ENCODE results near the gene GLRX.
"Not testable (repeated sequence)": the region's sequence is repeated elsewhere in the genome, so short reads cannot be mapped to it uniquely, and the experiment has no call there.

The GLRX gene

DNA sequence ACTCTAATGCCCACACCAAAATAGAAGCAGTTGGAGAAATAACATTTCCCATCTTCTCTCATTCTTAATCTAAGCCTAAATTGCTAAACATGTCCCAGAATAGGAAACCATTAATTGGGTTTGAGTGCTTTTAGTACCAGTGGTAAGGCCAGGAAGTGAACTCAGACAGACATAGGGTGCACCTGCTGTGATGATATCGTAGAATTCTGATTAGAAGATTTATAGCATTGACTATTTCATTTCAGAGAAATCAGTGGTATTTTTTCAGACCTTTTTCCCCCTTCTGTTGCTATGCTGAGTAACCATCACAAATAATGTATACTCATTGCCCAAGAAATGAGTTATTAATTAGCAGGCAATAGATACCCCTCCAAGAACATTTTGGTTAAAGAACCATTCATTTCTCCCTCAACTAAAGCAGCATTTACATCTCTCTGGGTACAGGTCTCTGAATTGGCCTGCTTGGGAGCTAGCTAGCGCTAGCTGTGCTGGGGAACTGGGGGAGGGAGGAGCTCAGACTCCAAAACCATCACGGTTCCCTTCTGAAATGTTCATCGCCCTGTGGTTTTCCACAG, 7.3 kb downstream of the GLRX start:
- Mint-ChIP-seq H3K27me3 (ENCODE audit: low read depth) (no peaks in the 10 kb centered on the region), H3K4me1 (ENCODE audit: low read depth) (peaks cover 61% of the 10 kb centered on the region), H3K4me3 (no peak overlapping the region), H3K36me3 (ENCODE audit: low read depth) (peaks cover 55% of the 10 kb centered on the region), H3K27ac (no peak overlapping the region), H3K9me3 (no peaks in the 10 kb centered on the region)
- no peak for DNase-seq (ENCODE audit: low spot score)

DNA sequence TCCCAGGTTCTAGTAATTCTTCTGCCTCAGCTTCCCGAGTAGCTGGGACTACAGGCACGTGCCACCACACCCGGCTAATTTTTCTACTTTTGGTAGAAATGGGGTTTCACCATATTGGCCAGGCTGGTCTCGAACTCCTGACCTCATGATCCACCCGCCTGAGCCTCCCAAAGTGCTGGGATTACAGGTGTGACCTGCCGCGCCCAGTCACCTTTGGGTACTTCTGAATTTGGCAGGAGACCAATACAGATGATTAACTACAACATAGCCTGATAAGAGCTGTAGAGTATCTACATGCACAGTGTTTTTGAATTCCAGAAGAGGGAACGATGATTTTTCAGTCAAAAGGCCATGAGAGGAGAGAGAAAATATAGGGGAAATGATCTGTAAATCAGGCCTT, 9.5 kb downstream of the GLRX start:
- not testable (repeated sequence) for H3K27ac Mint-ChIP-seq; H3K4me3 Mint-ChIP-seq; H3K27me3 Mint-ChIP-seq (ENCODE audit: low read depth); DNase-seq (ENCODE audit: low spot score); H3K9me3 Mint-ChIP-seq
- Mint-ChIP-seq H3K36me3 (ENCODE audit: low read depth) (peaks cover 50% of the 10 kb centered on the region), H3K4me1 (ENCODE audit: low read depth) (peaks cover 69% of the 10 kb centered on the region)

DNA sequence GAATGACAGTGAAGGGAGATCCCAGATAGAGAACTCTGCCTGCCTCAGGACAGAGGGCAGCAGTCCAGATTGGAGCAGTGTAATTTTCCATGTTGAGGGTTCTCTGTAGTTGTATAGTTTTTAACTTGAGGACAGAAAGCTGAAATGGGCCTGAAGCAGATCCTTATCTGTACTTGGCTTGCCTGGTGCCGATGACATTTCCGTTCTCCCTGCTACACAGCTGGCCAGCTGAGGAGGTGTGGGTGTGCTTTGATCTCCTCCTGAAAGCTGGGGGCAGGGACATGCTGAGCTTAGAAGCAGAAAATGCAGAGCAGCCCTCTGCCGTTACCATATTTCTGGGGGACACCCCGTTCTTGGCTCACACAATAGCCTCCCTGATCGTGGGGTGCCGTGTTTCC, 10.5 kb downstream of the GLRX start:
- no peaks in the 10 kb centered on the region for H3K27me3 Mint-ChIP-seq (ENCODE audit: low read depth)

DNA sequence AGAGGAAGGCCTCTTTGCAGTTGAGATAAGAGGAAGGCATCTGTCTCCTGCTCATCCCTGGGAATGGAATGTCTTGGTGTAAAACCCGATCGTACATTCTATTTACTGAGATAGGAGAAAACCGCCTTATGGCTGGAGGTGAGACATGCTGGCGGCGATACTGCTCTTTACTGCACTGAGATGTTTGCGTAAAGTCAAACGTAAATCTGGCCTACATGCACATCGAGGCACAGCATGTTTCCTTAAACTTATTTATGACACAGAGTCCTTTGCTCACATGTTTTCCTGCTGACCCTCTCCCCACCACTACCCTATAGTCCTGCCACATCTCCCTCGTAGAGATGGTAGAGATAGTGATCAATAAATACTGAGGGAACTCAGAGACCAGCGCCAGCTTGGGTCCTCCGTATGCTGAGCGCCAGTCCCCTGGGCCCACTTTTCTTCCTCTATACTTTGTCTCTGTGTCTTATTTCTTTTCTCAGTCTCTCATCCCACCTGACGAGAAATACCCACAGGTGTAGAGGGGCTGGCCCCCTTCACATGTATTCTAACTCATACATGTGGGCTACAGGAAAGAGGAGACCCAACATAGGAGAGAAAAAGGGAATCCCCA, 11.0 kb downstream of the GLRX start:
- Mint-ChIP-seq H3K4me1 (ENCODE audit: low read depth) (peaks cover 67% of the 10 kb centered on the region), H3K36me3 (ENCODE audit: low read depth) (peaks cover 44% of the 10 kb centered on the region), H3K4me3 (peak overlapping the region; percentile 51), H3K27ac (peak overlapping the region; percentile 33)
- not testable (repeated sequence) for H3K27me3 Mint-ChIP-seq (ENCODE audit: low read depth); DNase-seq (ENCODE audit: low spot score); H3K9me3 Mint-ChIP-seq

More for the DNA sequence above, 10.5 kb downstream of the GLRX start:
- Mint-ChIP-seq H3K36me3 (ENCODE audit: low read depth) (peaks cover 46% of the 10 kb centered on the region), H3K9me3 (no peaks in the 10 kb centered on the region), H3K27ac (peak overlapping the region; percentile 33), H3K4me1 (ENCODE audit: low read depth) (peaks cover 67% of the 10 kb centered on the region), H3K4me3 (peak overlapping the region; percentile 51)
- DNase-seq (ENCODE audit: low spot score) = peak; percentile 28

DNA sequence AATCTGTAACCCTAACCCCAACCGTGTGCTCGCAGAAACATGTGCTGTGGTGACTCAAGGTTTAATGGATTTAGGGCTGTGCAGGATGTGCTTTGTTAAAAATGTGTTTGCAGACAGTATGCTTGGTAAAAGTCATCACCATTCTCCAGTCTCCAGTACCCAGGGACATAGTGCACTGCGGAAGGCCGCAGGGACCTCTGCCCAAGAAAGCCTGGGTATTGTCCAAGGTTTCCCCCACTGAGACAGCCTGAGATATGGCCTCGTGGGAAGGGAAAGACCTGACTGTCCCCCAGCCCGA, 11.5 kb downstream of the GLRX start:
- not testable (repeated sequence) for H3K27ac Mint-ChIP-seq; DNase-seq (ENCODE audit: low spot score); H3K27me3 Mint-ChIP-seq (ENCODE audit: low read depth); H3K9me3 Mint-ChIP-seq
- Mint-ChIP-seq H3K4me3 (peak overlapping the region; percentile 66), H3K36me3 (ENCODE audit: low read depth) (peaks cover 41% of the 10 kb centered on the region), H3K4me1 (ENCODE audit: low read depth) (peaks cover 63% of the 10 kb centered on the region)

DNA sequence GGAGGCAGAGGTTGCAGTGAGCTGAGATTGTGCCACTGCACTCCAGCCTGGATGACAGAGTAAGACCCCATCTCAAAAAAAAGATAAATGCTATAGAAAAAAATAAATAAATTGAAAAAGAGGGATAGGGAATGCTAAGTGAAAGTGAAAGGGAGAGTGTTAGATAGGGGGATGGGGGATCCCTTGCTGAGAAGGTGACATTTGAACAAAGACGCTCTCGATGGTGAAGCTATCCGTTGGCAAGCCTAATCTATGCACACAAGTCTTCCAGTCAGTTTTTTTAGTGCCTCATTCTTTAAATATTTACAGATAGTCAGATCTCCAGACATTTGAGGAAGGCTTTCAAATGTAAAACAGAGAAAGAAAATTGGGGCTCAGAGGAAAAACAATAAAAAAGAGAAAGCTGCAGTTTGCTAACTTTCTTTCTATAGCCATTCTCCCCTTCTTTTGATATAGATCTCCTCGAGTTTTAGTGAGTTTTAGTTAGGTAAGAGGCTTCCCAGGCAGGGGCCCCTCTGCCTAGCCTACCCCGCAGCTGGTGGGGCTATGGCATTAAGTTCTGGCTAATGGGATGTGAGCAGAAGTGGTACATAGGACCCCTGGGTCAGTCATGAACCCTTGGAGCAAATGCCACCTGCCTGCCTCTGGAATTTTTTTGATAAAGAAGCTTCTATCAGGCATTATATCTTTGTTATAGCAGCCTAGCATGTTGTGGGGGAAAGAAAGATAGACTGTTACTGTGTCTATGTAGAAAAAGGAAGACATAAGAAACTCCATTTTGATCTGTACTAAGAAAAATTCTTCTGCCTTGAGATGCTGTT, 12.0 kb downstream of the GLRX start:
- Mint-ChIP-seq H3K4me3 (peak overlapping the region; percentile 66), H3K4me1 (ENCODE audit: low read depth) (peaks cover 60% of the 10 kb centered on the region), H3K27ac (peak overlapping the region; percentile 68)

DNA sequence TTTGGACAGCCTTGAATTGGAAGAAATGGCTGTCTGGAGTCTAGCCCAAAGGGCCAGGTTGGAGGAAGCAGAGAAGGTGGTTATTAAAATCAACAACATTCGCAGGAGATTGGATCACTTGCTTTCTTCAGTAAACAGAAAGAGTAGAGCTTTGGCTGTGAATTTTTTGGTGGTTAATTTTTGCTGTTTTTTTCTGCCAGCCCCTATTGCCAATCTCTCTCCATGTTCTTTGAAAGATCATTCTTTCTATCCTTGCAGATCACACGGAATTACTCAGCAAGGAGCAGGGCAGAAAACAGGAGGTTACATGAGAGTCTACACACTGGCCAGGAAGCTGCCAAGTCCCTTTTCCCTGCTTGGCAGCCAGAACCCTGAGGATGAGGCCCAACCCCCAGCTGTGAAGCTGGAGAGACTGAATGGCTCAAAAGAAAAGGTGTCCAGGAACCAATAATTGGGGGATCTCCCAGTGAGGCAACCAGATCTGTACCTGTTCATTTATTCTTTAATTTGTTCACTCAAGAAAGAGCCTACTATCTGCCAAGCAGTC, 13.0 kb downstream of the GLRX start:
- DNase-seq (ENCODE audit: low spot score) = no peak
- H3K4me3 Mint-ChIP-seq = peak overlapping the region; percentile 66
- H3K27me3 Mint-ChIP-seq (ENCODE audit: low read depth) = no peaks in the 10 kb centered on the region
- H3K4me1 Mint-ChIP-seq (ENCODE audit: low read depth) = peaks cover 58% of the 10 kb centered on the region
- H3K27ac Mint-ChIP-seq = peak overlapping the region; percentile 74
- peaks cover 29% of the 10 kb centered on the region for H3K36me3 Mint-ChIP-seq (ENCODE audit: low read depth)
- H3K9me3 Mint-ChIP-seq = peaks cover 4% of the 10 kb centered on the region

More for the DNA sequence above, 12.0 kb downstream of the GLRX start:
- Mint-ChIP-seq H3K36me3 (ENCODE audit: low read depth) (peaks cover 35% of the 10 kb centered on the region), H3K9me3 (no peaks in the 10 kb centered on the region), H3K27me3 (ENCODE audit: low read depth) (no peaks in the 10 kb centered on the region)
- DNase-seq (ENCODE audit: low spot score) = no peak

DNA sequence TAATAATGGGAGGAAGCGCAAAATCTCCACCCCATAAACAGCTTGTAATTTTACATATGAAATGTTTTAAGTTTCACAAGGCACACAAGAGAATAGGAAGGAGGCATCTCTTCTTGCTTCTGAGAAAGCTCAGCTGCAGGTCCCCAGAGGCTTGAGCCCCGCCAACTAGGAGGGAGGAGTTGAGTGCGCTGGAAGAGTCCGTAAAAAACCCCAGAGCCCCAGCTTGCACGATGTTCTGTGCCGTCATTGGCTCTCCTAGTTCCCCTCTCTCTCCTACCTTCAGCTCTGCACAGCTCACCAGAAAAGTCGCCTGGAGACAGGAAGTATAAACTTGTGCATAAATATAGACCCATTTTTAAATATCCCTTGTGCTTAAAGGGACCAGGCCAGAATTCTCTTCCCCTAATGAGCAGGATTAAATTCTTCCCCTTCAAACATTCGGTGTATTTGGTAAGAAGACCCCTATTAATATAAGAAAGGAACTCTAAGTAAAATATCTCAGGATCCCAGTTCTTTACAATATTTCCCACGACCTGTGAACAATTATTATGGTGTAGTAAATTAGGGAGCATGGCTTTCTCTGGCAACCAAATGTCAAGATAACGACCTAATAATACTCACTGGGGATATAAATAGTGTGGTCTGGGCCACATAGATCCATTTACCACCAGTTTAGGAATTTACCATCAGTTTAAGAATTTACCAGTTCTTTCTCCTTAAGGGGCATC, 13.7 kb downstream of the GLRX start:
- Mint-ChIP-seq H3K27me3 (ENCODE audit: low read depth) (no peaks in the 10 kb centered on the region), H3K36me3 (ENCODE audit: low read depth) (peaks cover 27% of the 10 kb centered on the region), H3K4me3 (peak overlapping the region; percentile 66), H3K27ac (peak overlapping the region; percentile 74), H3K4me1 (ENCODE audit: low read depth) (peaks cover 55% of the 10 kb centered on the region), H3K9me3 (peaks cover 4% of the 10 kb centered on the region)
- DNase-seq (ENCODE audit: low spot score) = peak; percentile 54

DNA sequence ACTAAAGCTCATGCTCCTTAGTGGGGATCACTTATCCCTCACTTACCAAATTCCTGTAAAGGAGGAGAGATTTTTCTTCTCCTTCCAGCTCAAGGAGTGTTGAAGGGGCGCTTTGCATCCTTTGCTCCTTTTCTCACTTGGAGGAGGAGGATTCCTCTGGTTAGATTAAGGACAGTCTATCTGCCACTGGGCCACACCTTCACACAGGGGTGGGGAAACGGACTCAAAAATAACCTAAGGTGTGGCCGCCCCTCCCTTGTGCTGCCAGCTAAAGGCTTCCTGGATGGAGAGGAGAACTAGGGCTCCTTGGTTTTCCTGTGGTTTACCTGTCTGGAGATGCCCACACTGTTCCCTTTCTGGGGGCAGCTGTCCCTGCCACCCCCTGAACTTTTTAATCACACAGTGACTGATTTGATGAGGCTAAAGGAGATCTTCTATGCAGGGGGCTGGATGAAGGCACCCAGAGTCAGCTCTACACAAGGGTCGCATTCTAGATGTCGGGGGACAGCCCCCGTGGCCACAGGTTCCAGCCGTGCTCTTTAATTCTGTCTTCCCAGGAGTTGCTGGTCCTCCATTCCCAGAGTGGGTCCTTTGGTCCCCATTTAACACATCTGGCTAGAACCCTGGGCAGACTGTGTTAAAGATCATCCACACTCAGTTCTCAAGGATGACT, 14.4 kb downstream of the GLRX start:
- Mint-ChIP-seq H3K36me3 (ENCODE audit: low read depth) (peaks cover 23% of the 10 kb centered on the region), H3K4me1 (ENCODE audit: low read depth) (peaks cover 51% of the 10 kb centered on the region), H3K27me3 (ENCODE audit: low read depth) (no peaks in the 10 kb centered on the region), H3K9me3 (peaks cover 4% of the 10 kb centered on the region), H3K27ac (peak overlapping the region; percentile 74), H3K4me3 (peak overlapping the region; percentile 66)
- DNase-seq (ENCODE audit: low spot score) = no peak

DNA sequence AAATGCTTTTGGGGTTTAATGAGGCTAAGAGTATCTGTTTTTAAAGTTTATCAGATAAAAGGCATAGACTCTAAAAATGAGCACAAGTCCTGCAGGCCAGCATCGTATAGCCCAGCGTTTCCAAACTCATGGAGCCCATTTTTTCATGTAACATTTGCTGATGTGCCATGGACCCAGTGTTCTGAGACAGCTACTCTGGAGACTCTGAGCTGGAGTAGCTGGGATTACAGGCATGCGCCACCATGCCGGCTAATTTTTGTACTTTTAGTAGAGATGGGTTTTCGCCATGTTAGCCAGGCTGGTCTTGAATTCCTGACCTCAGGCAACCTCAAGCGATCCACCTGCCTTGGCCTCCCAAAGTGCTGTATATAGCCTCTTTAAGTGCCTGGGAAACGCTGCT, 15.8 kb downstream of the GLRX start:
- H3K27ac Mint-ChIP-seq = no peak overlapping the region
- no peak overlapping the region for H3K4me3 Mint-ChIP-seq
- H3K27me3 Mint-ChIP-seq (ENCODE audit: low read depth) = no peaks in the 10 kb centered on the region
- no peak for DNase-seq (ENCODE audit: low spot score)
- peaks cover 13% of the 10 kb centered on the region for H3K36me3 Mint-ChIP-seq (ENCODE audit: low read depth)
- H3K4me1 Mint-ChIP-seq (ENCODE audit: low read depth) = peaks cover 40% of the 10 kb centered on the region
- H3K9me3 Mint-ChIP-seq = peaks cover 4% of the 10 kb centered on the region

DNA sequence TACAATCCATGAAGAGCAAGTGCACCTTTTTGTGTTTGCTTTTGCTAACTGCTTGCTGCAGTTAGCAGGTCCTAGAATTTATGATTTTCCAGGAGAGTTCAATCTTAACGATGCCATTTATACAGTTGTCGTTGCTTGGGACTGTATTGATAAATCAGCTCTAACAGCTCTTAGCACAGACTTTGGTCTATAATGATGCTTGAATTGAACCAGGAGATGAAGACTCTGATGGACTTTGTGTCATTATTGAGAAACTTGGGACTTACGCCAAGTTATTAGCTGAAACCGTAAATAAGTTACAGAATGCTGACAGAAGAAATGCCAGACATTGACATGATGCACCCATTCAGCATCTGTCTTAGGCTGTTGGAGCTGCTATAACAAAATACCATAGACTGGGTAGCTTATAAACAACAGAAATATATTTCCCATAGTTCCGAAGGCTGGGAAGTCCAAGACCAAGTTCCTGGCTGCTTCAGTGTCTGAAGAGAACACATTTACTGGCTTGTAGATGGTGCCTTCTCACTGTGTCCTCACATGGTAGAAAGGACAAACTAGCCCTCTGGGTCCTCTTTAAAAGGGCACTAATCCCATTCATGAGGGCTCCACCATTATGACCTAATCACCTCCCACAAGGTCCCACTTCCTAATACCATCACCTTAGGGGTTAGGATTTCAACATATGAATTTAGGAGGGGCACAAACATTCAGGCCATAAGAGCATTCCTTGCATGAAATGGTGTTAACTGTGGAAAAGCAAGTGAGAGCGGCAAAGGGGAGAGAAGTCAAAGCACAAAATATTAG, 17.6 kb downstream of the GLRX start:
- Mint-ChIP-seq H3K4me3 (no peak overlapping the region), H3K4me1 (ENCODE audit: low read depth) (peaks cover 24% of the 10 kb centered on the region), H3K9me3 (peaks cover 4% of the 10 kb centered on the region), H3K36me3 (ENCODE audit: low read depth) (peaks cover 12% of the 10 kb centered on the region), H3K27ac (no peak overlapping the region), H3K27me3 (ENCODE audit: low read depth) (no peaks in the 10 kb centered on the region)
- DNase-seq (ENCODE audit: low spot score) = no peak

DNA sequence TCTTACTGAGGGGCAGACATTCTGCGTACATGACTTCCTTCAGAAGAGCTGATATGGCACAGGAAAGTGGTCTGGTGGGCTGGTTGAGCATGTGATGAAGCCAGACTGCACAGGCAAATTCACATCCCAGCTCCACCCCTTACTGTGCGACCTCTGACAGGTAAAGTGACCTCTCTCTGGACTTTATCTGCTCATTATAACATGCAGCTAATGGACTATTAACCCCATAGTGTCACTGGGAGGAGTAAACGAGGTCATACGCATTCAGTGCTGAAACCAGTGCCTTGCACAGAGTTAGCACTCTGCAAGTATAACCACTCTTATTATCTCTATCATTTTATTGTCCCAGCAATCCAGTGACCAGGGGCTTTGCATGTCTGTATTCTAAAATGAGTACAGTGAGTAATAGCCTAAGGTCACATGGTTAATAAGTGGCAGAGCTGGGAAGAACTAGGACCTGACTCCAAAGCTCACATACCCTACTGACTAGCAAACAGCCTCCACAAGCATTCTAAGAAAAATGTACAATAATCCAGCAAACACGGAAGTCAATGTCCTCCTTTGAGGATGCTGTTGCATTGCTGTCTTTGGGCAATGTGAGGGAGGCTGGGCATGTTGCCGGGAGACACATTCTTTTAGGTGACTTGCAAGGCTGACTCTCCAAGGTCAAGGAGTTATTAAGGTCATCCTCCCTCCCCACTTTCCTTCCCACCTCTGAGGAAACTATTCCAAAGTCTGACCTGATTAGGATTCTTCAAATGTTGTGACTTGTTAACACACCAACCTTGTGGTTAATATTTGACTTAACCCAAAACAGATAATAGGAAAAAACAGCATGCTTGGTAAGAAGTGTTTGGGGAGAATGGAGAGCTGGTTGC, 19.0 kb downstream of the GLRX start:
- peaks cover 7% of the 10 kb centered on the region for H3K36me3 Mint-ChIP-seq (ENCODE audit: low read depth)
- peaks cover 10% of the 10 kb centered on the region for H3K4me1 Mint-ChIP-seq (ENCODE audit: low read depth)
- no peak for DNase-seq (ENCODE audit: low spot score)
- H3K9me3 Mint-ChIP-seq = peaks cover 4% of the 10 kb centered on the region
- H3K27ac Mint-ChIP-seq = no peak overlapping the region
- H3K4me3 Mint-ChIP-seq = no peak overlapping the region
- no peaks in the 10 kb centered on the region for H3K27me3 Mint-ChIP-seq (ENCODE audit: low read depth)

All from T-helper 2 cell treated with Interferon-gamma antibody and Interleukin-4, amounts not matched to agents 5 μg/mL and 100 μg/mL, for 36 hours (primary cell).